NCI-H146 treated with DMSO at 0.1 percent for 48 hours (cell line): ENCODE measurements around the gene PISD.
"Not testable (repeated sequence)": the region's sequence is repeated elsewhere in the genome, so short reads cannot be mapped to it uniquely, and the experiment has no call there.

Experiments
- DNase-seq: peaks from one replicate; lab custom pipeline; 2025; ENCODE audit not compliant: unreplicated experiment; lab: John Stamatoyannopoulos, UW

Gene PISD

DNA sequence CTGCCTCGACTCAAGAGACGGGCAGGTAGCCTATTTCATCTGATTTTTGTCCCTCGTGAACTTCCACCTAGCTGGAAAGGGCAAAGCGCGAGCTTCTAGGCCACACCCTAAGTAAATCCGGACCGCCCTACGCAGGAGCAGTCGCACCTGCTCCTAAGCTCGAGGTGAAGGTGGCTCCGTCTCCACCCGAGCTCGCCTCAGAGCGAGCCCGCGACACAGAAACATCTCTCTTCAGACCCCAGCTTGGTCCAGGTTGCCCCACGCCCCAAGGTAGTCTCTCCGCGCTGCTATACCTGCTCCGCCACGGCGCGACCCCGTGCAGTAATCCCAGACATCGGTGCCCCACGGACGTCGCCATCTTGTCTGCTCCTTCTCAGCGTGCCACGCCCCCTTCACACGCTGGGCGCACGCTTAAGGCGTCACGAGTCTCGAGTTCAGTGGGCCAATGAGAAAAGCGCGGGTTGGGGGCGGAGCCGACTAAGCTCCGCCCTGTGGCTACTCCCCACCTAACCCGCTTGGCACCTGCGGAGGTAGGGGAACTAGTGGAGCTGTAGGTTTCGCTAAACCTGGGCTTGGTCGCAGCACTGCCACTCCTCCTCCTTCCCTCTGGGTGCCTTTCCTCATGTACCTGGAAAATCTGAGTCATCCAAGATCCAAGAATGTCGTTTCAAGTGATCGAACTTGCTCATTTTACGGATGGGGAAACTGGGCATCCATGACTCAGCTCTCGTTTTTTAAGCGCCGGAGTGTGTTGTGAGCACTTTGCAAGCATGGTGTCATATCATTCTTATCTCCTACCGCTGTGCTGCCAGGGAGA is at the start of gene PISD:
TSS of gene PISD (minus strand) at position 365 of the 817 bp plus-strand sequence. CDS start at position 358, 7 bp downstream.
- DNase-seq = peak; percentile 85

DNA sequence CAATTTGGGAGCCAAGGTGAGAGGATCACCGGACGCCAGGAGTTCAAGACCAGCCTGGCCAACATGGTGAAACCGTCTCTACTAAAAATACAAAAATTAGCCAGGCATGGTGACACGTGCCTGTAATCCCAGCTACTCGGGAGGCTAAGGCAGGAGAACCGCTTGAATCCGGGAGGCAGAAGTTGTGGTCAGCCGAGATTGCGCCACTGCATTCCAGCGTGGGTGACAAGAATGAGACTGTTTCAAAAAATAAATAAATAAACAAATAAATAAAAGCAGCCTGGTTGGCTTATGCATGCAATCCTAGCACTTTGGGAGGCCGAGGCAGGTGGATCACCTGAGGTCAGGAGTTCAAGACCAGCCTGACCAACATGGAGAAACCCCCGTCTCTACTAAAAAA is 49.2 kb upstream of the PISD start:
- DNase-seq = not testable (repeated sequence)

DNA sequence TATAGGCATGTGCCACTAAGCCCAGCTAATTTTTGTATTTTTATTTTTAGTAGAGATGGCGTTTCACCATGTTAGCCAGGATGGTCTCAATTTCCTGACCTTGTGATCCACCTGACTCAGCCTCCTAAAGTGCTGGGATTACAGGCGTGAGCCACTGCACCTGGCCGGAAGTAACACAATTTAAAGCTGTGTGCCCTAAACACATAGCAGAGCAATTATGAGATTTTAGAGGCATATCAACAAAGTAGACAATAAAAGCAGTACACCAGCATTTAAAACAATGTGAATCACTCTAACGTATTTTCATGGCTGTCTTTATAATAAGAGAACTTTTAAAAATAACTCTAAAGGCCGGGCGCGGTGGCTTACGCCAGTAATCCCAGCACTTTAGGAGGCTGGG is 45.5 kb upstream of the PISD start:
- DNase-seq = peak; percentile 5

DNA sequence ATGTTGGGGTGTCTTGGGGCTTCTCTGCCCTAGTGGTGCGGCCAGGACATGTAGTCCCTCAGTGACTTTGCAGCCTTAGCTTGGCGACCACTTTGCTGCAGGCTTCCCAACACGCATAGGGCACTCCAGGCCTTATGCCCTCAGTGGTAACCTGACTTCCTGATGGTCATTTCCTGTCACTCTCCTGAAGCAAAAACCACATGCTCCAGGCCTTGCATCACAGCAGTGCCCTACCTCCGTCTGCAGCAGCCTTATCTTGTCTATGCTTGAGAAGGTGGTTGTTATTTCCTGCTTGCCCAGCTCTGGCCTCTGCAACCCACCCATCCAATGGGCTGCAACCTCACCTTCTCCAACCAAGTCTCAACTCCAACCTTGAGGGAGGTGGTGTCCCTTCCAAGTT is 33.4 kb upstream of the PISD start:
- no peak for DNase-seq

DNA sequence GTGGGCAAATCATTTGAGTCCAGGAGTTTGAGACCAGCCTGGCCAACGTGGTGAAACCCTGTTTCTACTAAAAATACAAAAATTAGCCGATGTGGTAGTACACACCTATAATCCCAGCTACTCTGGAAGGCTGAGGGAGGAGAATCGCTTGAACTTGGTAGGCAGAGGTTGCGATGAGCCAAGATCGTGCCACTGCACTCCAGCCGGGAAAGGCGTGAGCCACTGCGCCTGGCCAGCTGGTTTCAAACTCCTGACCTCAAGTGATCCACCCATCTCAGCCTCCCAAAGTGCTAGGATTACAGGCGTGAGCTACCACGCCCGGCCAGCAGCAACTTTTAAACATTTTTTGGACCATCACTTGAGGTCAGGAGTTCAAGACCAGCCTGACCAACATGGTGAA is 32.0 kb upstream of the PISD start:
- not testable (repeated sequence) for DNase-seq

DNA sequence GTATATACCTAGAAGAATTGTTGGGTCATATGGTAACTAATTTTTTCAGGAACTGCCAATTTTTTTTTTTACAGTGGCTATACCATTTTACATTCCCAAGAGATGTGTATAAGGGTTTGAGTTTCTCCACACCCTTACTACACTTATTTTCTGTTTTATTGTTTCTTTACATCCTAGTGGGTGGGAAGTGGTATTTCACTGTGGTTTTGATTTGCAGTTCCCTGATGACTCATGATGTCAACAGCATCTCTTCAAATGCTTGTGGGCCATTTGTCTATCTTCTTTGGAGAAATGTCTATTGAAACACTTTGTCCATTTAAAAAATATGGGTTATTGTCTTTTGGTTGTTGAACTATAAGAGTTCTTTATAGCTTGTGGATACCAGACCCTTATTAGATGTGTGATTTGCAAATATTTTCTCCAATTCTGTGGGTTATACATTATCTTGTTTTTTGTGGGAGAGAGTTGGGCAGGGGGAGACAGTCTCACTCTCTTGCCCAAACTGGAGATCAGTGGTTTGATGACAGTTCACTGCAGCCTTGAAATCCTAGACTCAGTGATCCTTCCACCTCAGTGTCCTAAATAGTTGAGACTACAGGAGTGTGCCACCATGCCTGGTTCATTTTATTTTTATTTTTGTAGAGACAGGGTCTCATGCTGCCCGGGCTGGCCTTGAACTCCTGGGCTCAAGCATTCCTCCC is 30.3 kb upstream of the PISD start:
- DNase-seq = no peak

DNA sequence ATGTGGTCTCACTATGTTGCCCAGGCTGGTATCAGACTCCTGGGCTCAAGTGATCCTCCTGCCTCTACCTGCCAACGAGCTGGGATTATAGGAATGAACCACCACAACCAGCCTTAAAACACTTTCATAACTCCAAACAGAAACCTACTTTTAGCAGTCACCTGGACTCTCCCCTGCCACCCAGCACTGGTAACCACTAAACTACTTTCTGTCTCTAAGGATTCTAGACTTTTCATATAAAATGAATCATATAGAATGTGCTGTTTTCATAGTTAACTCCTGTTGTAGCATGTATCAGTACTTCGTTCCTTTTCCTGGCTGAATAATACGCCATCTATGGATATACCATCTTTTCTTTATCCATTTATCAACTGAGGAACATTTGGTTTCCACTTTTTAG is 29.4 kb upstream of the PISD start:
- DNase-seq = no peak

DNA sequence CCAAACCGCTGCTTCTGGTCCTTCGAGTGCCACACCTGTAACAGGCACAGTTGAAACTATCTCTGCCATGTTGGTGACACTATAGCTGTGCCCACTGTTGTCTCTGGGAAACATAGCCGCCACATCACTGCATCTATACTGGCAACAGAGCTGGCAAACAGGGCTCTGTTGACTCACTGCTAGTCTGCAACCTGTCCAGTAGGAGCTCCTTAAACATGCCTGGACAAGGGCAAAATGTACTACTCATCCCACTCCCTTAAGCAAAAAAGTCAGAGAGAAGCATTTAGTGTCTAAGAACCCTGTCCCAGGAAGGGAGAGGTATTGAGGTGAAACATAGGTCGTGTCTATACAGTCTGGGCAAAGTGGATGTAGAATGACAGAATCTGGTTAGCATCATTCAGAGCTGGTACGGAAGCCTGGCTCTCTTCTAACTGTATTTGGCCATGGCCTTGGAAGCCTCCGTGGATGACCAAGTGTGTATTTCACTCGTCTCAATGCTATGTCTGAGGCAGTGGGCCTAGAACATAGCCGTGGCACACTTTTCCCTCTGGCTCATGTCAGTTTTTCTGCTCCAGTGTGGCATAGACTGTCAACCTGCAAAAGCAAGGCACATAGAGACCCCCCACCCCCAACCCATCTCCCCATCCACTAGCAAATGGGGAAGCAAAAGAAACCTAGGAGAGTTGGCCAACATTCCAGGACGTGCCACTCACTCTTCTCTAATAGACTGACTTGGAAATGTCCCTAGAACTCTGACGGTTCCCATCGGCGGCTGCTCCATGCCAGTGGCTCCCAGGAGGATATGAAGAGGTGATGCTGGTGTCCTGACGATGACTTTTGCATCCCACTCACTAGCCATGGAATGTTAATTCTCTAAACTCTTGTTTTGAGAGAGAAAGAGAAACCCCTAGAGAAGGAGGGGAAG is 21.4 kb upstream of the PISD start:
- no peak for DNase-seq

DNA sequence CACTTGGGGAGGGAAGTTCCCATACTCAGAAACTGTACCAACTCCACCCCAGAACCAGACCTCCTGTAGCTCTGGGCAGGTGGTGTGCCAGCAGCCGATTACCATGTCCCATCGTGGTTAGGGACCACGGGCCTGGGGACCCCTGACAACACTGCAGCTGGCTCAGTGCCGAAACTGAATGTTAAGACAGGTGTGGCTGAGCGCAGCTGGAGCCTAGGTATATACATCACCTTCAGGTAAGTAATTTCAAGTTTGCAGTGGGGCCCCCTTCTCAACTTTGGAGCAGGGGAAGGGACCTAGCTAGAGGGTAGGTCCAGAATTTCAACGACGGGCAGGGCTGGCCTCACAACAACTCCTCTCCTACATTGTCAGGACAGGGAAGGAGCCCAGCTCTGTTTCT is 20.7 kb upstream of the PISD start:
- DNase-seq = no peak

DNA sequence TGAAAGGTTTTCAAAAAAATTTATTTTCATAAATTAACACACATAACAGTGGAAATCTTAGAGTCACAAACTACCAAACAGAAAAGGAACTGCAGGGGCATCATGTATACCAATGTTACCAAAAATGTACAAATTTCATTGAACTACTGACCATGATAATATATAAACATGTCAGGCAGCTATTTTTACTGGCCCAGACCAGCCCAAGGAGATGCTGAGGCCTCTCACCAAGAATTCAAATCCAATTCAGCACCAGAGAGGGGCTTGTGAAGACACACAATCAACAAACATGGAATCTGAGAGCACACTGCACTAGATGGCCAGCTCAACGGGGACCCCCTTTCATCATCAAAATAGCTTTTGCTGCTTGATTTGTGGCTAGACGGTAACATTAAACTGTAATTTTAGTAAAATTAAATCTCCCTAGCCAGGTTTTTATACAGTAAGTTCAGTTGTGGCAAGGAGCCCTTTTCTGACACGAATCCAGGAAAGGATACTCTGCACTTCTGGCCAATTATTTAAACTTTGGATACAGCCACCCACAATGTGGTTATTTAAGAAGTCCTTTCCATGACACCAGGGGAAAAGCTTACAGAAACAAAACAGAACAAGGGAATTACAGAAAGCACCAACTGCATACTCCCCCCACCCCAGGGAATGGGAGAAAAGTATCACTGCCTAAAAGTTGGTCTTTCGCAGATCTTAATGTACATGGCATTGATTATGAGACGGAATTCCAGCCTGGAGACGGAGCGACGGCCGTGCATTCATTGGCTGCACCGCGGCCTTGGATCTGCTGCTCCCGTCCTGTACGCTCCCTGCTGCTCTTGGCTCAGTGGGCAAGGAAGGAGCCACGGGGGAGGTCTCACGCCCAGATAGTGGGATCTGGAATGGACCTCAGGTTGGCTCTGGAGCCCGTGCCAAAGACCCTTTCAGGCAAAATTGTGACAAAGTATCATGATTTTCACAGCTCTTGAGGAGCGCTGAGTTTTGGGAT is 19.6 kb upstream of the PISD start:
- DNase-seq = no peak

DNA sequence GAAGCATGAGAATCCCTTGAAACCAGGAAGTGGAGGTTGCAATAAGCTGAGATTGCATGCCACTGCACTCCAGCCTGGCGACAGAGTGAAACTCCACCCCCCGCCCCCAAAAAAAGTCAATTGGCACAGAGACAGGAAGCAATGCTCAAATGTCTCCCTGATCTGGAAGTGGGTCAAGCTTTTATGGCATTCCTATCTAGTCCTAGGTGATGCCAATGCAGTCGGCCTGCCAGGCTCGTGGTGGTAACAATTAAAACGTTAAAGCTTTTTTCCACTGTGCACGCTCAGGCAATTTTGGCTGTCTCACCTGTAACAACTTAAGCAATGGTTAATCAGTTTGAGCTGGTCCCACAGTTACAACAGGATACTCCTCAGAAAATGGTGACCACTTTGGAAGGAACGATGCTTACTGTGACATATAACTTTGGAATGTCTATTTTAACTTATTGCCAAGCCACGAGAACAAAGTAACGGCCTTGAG is 18.9 kb upstream of the PISD start:
- DNase-seq = no peak

DNA sequence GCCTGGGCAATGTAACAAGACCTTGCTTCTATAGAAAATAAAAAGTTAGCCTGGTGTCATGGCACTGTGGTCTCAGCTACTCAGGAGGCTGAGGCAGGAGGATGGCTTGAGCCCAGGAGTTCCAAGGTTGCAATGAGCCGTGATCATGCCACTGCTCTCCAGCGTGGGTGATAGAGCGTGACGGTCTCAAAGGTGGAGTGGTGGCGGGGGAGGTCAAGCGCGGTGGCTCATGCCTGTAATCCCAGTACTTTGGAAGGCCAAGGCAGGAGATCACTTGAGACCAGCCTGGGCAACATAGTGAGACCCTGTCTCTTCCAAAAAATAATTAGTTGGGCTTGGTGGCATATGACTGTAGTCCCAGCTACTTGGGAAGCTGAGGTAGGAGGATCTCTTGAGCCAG is 16.7 kb upstream of the PISD start:
- no peak for DNase-seq

DNA sequence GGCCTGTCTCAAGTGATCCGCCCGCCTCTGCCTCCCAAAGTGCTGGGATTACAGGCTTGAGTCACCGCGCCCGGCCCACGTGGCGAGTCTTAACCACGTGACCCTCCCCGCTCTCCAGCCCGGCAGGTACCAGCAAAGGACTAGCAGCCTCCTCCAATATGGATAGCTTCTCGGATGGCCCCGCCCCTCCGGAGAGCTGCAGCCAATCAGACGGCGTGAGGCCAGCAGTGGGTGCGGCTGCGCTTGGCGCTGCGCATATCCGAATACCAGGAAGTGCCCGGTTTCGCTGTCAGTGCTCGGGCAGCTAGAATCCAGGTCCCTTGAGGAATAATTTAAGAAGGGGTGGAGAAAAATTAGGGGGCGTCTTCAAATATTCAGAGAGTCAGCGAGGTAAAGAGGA is 14.7 kb upstream of the PISD start:
- DNase-seq = no peak

DNA sequence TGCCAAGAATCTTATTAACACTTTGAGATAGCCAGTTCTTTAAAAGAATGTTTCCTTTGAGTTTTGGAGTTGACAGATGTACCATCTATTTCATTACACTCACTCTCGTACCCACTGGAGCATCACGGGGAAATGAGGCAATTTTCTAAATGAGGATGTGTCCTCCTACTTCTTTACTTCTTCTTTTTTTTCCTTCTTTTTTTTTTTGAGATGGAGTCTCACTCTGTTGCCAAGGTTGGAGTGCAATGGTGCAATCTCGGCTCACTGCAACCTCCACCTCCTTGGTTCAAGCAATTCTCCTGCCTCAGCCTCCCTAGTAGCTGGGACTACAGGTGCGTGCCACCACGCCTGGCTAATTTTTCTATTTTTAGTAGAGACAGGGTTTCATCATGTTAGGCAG is 12.2 kb upstream of the PISD start:
- DNase-seq = not testable (repeated sequence)

DNA sequence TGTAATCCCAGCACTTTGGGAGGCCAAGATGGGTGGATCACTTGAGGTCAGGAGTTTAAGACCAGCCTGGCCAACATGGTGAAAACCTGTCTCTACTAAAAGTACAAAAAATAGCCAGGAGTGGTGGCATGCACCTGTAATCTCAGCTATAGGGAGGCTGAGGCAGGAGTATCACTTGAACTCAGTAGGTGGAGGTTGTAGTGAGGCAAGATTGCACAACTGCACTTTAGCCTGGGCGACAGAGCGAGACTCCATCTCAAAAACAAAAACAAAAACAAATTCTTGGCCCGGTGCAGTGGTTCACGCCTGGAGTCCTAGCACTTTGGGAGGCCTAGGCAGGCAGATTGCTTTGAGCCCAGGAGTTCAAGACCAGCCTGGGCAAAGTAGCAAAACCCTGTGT is 6.8 kb upstream of the PISD start:
- DNase-seq = not testable (repeated sequence)

DNA sequence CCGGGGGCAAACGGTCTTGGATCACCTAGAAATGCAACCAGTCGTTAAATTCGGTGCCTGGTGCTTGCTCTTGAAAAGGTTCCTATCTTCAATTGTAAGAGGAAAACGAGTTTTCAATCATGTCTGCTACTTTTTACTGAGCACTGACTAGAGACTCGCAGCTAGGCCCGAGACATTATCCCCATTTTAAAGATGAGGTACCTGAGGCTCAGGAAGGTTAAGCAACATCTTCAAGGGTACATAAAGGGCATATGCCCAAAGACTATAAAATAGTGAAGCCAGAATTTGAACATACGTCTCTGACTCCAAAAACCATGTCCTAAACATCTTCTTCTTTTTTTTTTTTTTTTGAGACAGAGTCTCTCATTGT is 638 bp upstream of the PISD start:
- no peak for DNase-seq

DNA sequence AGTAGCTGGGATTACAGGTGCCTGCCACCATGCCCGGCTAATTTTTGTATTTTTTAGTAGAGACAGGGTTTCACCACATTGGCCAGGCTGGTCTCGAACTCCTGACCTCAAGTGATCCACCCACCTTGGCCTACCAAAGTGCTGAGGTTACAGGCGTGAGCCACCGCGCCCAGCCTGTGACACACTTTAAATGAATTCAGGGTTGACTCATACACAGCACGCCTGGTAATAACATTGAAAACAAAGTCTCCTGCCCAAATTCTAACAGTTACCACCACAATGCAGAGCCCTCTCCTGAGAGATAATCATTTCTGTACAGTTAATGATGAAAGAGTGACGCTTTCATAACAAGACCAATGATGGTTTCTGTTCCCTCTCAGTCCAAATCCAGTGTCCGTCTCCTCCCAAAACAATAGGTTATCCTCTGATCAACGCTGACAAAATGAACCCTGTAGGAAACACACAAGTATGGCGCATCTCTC is 1.1 kb downstream of the PISD start:
- DNase-seq = not testable (repeated sequence)

DNA sequence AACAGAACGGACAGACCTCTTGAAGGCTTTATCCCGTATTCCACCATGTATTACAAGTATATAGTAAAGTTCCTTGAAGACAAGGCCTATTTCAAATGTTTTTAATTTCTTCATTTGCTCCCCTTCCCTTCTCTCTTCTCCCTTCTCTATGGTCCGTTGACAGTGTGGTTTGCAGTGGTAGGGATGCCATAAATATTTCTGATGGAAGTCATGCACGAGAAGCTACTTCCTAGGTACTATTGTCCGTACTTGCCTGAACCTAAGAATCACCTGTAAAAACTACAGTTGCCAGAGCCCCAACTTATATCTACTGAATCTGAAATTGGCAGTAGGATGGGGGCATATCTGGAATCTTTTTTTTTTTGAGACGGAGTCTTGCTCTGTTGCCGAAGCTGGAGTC is 2.8 kb downstream of the PISD start:
- DNase-seq = no peak

DNA sequence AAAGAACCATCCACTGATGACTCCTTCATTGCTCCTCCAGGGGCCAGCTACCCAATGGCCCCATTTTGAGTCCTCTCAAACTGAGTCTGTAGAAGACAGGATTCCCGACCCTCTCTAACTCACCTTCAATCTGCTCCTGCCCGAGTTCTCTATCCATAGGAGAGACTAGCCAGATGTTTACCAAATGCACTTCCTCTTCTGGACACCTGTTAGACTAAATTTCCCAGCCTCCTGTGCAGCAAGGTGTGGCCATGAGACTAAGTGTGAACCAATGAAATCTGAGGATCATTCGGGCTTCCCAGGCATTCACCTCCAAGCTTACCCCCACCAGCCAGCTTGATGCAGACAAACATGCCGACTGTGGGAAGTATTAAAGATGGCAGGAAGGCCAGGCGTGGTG is 7.6 kb downstream of the PISD start:
- no peak for DNase-seq

DNA sequence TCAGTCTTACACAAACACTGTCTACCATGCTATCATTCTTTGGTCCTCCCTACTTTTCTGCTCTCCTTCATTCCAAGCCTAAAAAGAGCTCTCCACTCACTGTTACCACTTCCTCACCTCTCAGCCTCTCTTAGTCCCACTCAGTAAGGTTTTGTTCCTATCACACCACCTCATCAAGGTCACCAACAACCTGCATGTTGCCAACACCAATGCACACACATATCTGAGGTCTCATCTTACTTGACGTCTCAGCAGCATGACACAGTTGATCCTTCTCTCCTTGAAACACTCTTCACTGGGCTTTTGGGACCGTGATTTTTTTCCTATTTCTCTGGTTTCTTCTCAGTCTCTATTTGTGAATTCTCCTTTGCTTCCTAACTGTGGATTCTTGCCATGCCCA is 8.1 kb downstream of the PISD start:
- DNase-seq = no peak
